PFSK-1 (cell line): ENCODE data around the gene ISOC2.

Experiments
- FOXP2 ChIP-seq: optimal IDR thresholded peaks from 2 replicates; pipeline ENCODE3; 2011; ENCODE audit warnings: borderline replicate concordance, control low read depth, inconsistent platforms; ENCODE audit not compliant: insufficient read depth; ENCODE audit errors: extremely low read length, extremely low read depth
- POLR2AphosphoS5 ChIP-seq: IDR thresholded peaks from 2 replicates; pipeline ENCODE4 v1.6.1; 2012; ENCODE audit warnings: low read depth, mild to moderate bottlenecking, control low read depth, low read length, moderate library complexity
- REST ChIP-seq, 2 experiments: IDR thresholded peaks; 2 replicates each; pipeline versions ENCODE4 v1.6.1 to v1.8.0; 2011 to 2012; ENCODE audit warnings: low read depth in 2 of 2, low read length in 2 of 2, control low read depth in 1 of 2, inconsistent platforms in 1 of 2, mild to moderate bottlenecking in 1 of 2, moderate library complexity in 1 of 2; ENCODE audit not compliant: insufficient read depth in 1 of 2
- SIN3A ChIP-seq: IDR thresholded peaks from 2 replicates; pipeline ENCODE4 v1.6.1; 2012; ENCODE audit warnings: mild to moderate bottlenecking, low read length, moderate library complexity, borderline replicate concordance; ENCODE audit not compliant: insufficient read depth
- TAF1 ChIP-seq: IDR thresholded peaks from 2 replicates; pipeline ENCODE4 v1.6.1; 2012; ENCODE audit warnings: low read length, control low read depth, borderline replicate concordance; ENCODE audit not compliant: insufficient read depth

- TF ChIP-seq REST (IDR thresholded peaks at IDR 0.05; ENCODE audit: insufficient read depth in 1 of 2, low read depth in 2 of 2, low read length in 2 of 2) (no peak), POLR2AphosphoS5 (no peak), TAF1 (no peak), SIN3A (no peak), FOXP2 (no peak)
Measured at GRCh38 chr19:55495646-55496349, 34.4 kb upstream of the ISOC2 start.
